NOMO-1 (cell line): Measurements from ENCODE around the gene UNG.

ENCODE experiments used
- DNase-seq, 2 experiments: peaks; one replicate each; lab custom pipeline; 2025; ENCODE audit not compliant: unreplicated experiment in 2 of 2; lab: John Stamatoyannopoulos, UW

Gene UNG

DNA sequence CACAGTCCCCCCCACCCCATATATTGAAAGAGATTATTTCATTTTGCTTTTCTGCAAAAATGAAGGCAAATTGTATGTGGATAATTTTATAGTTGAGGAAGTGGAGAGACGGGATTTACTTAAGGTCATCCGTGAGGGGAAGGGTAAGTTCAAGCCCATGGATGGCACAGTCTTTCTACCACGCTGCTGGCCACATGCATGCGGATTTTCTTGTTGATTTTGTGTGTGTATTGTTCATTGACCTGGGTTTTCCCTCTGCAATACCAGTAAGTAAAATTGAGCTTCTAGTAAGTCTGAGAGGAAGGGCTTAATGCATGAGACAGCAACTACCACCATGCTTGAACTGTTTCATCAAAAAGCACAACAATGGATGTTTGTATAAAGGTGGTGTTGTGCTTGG lies 54.1 kb downstream of the UNG start:
- DNase-seq: no peak

GRCh38 chr12:109153821-109154441 lies 56.5 kb downstream of the UNG start:
- no peak for DNase-seq

- peak; percentile 61 to 85 for DNase-seq
Observed at GRCh38 chr12:109154451-109155438, 57.3 kb downstream of the UNG start.

- DNase-seq: no peak
Observed at GRCh38 chr12:109156036-109156435, 58.6 kb downstream of the UNG start.

DNA sequence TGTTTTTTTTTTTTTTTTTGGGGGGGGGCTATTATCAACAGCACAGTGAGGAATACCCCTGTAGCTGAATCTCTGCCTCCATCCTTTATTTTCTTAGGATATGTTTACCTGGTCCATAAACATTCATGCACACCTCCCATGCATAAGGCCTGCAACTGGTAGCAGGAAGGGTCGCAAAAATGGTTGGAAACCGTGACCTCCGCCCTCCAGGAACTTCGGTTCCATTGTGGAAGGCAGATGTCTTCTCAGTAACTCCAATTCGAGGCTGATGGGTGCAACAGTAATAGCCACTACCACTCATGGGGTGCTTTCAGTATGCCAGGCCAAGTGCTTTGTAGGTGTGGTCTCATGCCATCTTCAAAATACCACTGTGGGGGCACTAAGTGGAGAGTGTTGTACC lies 59.2 kb downstream of the UNG start:
- no peak for DNase-seq

- DNase-seq: peak; percentile 3 to 19
Observed at GRCh38 chr12:109157986-109158385, 60.6 kb downstream of the UNG start.

DNA sequence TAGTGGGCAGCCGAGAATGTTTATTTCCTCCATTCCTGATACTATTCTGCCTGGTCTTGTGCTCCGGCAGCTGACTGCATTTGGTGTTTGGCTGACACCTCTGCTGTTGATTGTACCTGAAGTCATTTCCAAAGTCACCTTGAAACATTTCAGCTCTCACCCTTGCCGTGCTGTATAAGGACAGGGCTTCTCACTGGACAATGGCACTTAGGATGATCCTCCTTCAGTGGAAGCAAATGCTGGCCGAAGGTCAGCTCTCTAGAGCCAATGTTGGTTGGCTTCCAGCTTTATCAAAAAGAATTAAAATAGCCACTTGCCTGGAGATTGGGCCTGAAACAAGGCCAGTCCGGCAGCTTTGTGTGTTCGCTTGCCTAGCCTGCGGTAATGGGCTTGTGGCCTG lies 63.0 kb downstream of the UNG start:
- no peak for DNase-seq
